CD4-positive, alpha-beta T cell treated with Interleukin-6 for 4 hours (primary cell): ENCODE data around the gene SEMA5A.

Experiments
- DNase-seq: peaks from one replicate; pipeline ENCODE4 v3.0.0-alpha.2; 2020; ENCODE audit warnings: mixed read lengths

SEMA5A gene

GRCh38 chr5:9513827-9514226, 32.0 kb downstream of the SEMA5A start:
- DNase-seq: no peak

GRCh38 chr5:9512457-9512856, 33.4 kb downstream of the SEMA5A start:
- no peak for DNase-seq

- DNase-seq: no peak
Observed at GRCh38 chr5:9507974-9508373, 37.9 kb downstream of the SEMA5A start.

GRCh38 chr5:9505225-9505624, 40.6 kb downstream of the SEMA5A start:
- no peak for DNase-seq

DNA sequence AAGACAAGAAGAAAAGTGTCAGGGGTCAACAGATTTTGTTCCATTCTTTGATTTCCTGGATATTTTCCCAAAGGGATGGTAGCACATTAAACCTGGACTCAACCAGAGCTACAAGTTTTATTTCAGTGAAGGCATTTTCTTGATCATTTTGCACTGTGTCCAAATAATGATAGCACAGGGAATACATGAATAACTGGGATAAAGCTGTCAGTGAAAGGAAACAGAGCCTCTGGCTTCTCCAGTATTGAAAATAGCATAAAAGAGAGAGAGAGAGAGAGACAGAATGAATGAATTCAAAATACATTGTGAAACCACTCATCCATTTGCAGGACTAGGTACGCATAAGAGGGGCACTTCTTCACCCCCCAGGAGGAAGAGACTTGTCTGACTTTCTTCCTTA, 43.0 kb downstream of the SEMA5A start:
- no peak for DNase-seq

DNA sequence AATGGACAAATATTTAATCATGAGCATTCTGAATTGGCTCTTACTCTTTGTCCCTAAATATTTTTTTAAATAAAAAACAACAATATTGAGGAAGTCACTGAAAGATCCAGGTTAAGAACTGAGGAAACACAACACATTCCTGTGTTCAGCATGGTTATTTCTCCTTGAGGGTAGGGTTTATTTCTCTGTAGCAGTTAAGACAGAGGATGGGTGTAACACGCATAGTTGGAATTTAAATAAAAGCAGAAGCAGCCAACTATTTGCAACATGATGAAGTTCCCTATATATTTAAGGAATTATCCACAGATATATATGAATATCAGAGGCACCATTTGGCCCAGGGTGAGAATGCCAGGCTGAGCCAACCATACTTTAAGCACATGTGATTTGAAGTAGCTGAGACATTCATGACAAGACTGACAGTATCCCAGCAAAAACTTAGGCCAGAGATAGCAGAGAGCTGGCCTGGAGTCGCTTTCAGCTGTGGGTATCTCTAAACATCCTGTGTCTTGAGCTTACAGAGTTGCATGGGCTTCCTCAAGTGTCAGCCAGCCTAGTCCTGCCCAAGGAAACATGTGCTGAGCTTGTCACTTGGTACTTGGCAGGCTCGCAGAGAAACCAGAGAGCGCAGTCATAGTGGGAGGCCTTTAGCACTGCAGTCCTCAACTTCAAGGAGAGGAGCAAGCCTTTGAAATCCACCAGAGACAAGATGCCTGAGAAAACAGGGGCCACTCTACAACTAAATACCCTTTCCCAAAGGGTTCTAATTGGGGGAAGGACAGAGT, 43.6 kb downstream of the SEMA5A start:
- DNase-seq: no peak

- no peak for DNase-seq
Observed at GRCh38 chr5:9500625-9501024, 45.2 kb downstream of the SEMA5A start.

GRCh38 chr5:9500193-9500592, 45.7 kb downstream of the SEMA5A start:
- DNase-seq: no peak

DNA sequence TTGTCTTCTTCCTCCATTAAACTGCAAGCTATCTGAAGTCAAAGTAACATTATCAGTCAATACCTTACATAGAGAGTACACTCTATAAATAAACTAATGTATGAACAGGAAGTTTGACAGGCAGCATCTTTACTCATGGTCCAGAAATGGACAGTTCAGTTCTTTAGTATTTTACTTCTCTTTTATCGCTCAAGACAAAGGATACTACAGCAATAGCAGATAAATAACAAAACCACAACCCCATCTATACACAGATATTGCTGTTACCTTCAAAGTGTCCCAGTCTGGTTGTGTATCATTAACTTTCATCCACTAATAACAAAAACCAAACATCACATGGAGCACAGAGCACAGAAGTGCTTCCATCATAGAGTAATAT, 46.4 kb downstream of the SEMA5A start:
- DNase-seq: no peak

DNA sequence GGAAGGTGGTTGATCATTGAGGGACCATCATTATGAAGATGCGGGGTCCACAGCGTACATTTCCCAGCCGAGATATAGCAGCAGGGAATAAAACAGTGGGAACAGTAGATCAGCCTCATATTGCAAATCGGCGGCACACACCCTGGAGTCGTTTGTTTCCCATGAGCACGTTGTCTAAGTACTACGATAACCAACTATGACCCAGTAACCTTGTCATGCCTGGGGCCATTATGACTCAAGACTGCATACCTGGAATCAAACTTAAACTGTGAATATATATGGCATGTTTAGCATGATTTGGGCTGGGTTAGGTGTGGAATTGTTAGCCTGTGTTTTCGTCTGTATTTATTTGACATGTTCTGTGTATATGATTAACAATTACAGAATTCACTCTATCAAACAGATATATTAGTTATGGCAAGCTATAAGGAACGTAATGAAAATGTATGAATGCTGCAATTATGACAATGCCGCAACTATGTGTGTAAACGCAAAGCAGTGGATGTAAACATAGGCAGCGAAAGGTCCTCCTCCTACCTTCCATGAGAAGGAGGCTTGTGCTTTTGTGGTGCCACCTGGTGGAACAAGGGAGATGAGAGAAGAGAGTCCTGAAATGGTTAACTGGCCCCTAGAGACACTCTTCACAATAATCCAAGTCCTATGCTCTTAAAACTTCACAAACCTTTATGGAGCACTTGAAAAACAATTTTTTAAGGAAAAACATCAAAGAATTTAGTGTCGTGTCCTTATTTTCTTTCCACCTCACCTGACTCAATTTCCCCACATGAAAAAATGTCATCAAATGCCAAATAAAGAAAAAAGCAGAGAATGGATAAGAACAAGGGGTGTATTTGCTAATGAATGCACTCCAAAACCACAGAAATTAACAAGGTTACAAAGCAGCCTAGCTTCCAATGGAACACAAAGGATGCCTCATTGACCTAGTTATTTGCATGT, 47.1 kb downstream of the SEMA5A start:
- DNase-seq: no peak

DNA sequence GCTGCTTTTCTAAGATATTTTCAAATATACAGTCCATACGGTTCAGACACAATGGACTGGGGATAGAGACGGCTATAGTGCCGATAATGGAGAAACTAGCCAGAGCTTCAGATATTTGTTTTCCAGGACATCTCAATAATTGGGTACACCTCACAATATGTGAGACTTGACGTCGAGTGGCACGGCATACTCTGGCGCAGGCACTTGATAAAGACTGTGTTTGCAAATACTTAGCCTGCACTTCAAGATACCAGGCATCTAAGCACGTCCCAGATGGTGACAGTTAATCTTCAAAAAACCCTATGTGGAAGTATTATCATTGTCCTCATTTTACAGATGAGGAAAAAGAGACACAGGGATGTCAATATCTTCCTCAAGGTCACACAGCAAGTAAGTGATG, 48.5 kb downstream of the SEMA5A start:
- no peak for DNase-seq

DNA sequence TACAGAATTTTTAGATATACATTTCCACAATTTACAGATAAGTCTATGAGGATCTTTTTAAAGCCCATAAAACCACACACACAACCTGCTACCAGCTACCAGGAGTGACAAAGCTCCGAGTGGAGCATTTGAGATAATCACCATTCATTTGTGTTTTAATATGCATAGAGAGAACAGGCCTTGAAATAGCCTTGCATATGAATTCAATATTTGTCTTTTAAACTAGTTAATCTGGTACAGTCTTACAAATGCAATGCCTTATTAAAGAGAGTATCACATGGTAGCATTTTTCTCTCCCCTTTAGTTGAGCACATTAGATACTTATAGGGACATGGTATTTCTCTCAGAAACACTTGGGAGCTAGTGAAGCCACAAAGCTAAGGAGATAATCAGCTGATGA, 49.1 kb downstream of the SEMA5A start:
- no peak for DNase-seq

DNA sequence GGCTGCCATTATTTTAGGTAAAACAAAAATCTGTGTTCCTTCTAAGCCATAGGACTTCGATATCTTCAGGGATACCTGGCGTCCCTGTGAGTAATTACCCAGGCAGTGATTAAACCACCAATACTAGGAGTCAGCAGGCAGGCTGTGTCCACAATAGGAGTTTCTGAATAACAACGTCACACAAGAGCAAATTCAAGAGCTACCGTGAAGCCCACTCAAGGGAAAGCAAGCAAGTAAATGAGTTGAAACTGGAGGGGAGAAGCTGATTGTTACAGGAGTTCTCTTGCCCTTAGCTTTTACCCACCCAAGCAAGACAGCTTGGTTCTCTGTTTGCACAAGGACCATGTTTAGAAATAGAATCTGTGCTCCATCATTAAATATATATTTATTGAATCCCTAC, 50.8 kb downstream of the SEMA5A start:
- DNase-seq: no peak

GRCh38 chr5:9494301-9494700, 51.6 kb downstream of the SEMA5A start:
- no peak for DNase-seq

DNA sequence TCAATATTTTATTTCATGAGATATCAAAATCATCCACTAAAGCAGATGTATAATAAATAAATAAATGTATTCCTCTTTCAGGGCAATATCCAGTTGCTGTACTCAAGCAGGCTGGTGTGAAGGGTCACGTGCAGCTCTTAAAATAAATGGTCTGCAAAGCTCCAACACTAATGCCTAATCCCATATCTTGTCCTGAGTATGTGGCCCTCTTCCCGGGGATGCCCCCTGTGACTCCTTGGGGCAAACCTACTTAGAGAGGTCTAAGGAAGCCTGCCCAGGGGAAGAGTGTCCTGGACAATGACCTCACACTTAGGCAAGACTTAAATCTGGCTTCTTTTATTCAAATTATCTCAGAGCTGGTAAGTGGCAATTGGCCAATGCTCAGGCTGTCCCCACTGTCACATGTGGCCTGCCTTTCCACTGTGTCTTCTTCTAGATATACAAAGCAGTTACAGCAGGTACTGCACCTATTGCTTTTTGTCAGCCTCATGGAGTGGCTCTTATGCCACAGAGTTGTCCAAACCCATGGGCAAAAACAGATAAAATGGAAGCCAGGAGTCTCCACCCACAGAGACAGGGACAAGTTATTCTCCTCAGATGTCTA, 55.3 kb downstream of the SEMA5A start:
- DNase-seq: no peak

- no peak for DNase-seq
Observed at GRCh38 chr5:9483779-9484178, 62.1 kb downstream of the SEMA5A start.

GRCh38 chr5:9483243-9483642, 62.6 kb downstream of the SEMA5A start:
- no peak for DNase-seq

- no peak for DNase-seq
Observed at GRCh38 chr5:9482381-9482780, 63.5 kb downstream of the SEMA5A start.

DNA sequence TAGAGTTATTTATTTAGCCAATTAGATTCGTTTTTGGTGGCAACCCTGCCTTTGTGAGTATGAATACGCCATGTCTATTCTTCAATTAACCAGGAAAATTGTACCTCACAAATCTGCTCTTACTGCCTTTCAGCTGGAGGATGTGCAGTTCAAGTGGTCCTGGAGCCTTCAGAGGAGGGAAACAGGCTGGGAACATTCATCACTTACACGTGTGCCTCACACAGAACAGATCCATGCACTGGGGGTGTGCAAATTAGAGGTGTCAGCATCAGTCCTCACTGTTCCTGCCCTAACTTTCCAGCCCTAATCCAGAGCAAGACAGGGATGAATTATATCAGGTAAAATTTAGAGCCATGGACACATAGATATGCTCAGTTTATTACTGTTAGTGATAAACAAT, 65.4 kb downstream of the SEMA5A start:
- DNase-seq: no peak

GRCh38 chr5:9479990-9480389, 65.9 kb downstream of the SEMA5A start:
- no peak for DNase-seq

GRCh38 chr5:9479361-9479760, 66.5 kb downstream of the SEMA5A start:
- no peak for DNase-seq

DNA sequence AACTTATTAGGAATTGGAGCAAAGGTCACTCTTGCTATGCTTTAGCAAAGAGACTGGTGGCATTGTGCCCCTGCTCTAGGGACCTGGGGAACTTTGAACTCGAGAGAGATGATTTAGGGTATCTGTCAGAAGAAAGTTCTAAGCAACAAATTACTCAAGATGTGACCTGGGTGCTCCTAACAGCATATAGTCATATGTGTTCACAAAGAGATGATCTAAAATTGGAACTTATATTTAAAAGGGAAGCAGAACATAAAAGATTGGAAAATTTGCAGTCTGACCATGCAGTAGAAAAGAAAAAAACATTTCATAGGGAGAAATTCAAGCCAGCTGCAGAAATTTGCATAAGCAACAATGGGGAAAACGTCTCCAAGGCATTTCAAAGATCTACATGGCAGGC, 68.3 kb downstream of the SEMA5A start:
- no peak for DNase-seq

- no peak for DNase-seq
Observed at GRCh38 chr5:9474219-9475002, 71.5 kb downstream of the SEMA5A start.
